MM.1S (cell line): ENCODE results near the gene JUN.

Experiments used
- DNase-seq: peaks from one replicate; pipeline ENCODE4 v3.0.0-alpha.2; 2015
- H2AFZ ChIP-seq: fragments of 300-600 bp; sonication (generic); 2 replicates; pipeline ENCODE4 v1.6.0; 2016; ENCODE audit warnings: antibody characterized with exemption, low read length
- H3F3A ChIP-seq: fragments of 300-600 bp; sonication (generic); 2 replicates; pipeline ENCODE4 v1.6.1; 2016; ENCODE audit warnings: mild to moderate bottlenecking, antibody characterized with exemption, low read length, moderate library complexity, mixed read lengths; ENCODE audit not compliant: insufficient read depth
- H3K27ac ChIP-seq: fragments of 300-600 bp; sonication (generic); 2 replicates; pipeline ENCODE4 v1.5.1; 2016; ENCODE audit warnings: mild to moderate bottlenecking, low read length
- H3K27me3 ChIP-seq: fragments of 300-600 bp; sonication (generic); replicated peaks from 2 replicates; pipeline ENCODE4 v1.6.0; 2016; ENCODE audit warnings: low read length; ENCODE audit not compliant: insufficient read depth
- H3K36me3 ChIP-seq: fragments of 300-600 bp; sonication (generic); replicated peaks from 2 replicates; pipeline ENCODE4 v1.6.1; 2016; ENCODE audit warnings: mild to moderate bottlenecking, low read length, mixed read lengths; ENCODE audit not compliant: insufficient read depth
- H3K4me1 ChIP-seq: fragments of 300-600 bp; sonication (generic); 2 replicates; pipeline ENCODE4 v1.6.1; 2016; ENCODE audit warnings: low read length, mixed read lengths
- H3K4me2 ChIP-seq: fragments of 300-600 bp; sonication (generic); 2 replicates; pipeline ENCODE4 v1.6.0; 2016; ENCODE audit warnings: low read depth, low read length
- H3K4me3 ChIP-seq: fragments of 300-600 bp; sonication (generic); 2 replicates; pipeline ENCODE4 v1.5.1; 2016; ENCODE audit warnings: low read length, mixed read lengths
- H3K79me2 ChIP-seq: fragments of 300-600 bp; sonication (generic); 2 replicates; pipeline ENCODE4 v1.6.1; 2016; ENCODE audit warnings: mixed run types, low read length, mixed read lengths
- H3K9ac ChIP-seq: fragments of 300-600 bp; sonication (generic); 2 replicates; pipeline ENCODE4 v1.6.1; 2016; ENCODE audit warnings: low read length, mixed read lengths
- H3K9me2 ChIP-seq: fragments of 300-600 bp; sonication (generic); replicated peaks from 2 replicates; pipeline ENCODE4 v1.6.1; 2016; ENCODE audit warnings: mild to moderate bottlenecking, low read length, mixed read lengths; ENCODE audit not compliant: insufficient read depth
- H3K9me3 ChIP-seq: fragments of 300-600 bp; sonication (generic); replicated peaks from 2 replicates; pipeline ENCODE4 v1.6.1; 2016; ENCODE audit warnings: mild to moderate bottlenecking, low read length, mixed read lengths; ENCODE audit not compliant: insufficient read depth
- H4K20me1 ChIP-seq: fragments of 300-600 bp; sonication (generic); 2 replicates; pipeline ENCODE4 v1.6.1; 2016; ENCODE audit warnings: mild to moderate bottlenecking, low read length, moderate library complexity, mixed read lengths; ENCODE audit not compliant: insufficient read depth
- CTCF ChIP-seq: fragments of 300-600 bp; sonication (generic); IDR thresholded peaks from 2 replicates; pipeline ENCODE4 v1.5.1; 2016; ENCODE audit warnings: antibody characterized with exemption, low read length, mixed read lengths
- EZH2 ChIP-seq: fragments of 300-600 bp; sonication (generic); optimal IDR thresholded peaks from 2 replicates; pipeline ENCODE3; 2017; ENCODE audit warnings: low read depth, mild to moderate bottlenecking, antibody characterized with exemption, low read length, mixed read lengths
- EZH2phosphoT487 ChIP-seq: fragments of 300-600 bp; sonication (generic); IDR thresholded peaks from 2 replicates; pipeline ENCODE4 v1.6.1; 2018; ENCODE audit warnings: antibody characterized with exemption, low read length

The JUN gene

DNA sequence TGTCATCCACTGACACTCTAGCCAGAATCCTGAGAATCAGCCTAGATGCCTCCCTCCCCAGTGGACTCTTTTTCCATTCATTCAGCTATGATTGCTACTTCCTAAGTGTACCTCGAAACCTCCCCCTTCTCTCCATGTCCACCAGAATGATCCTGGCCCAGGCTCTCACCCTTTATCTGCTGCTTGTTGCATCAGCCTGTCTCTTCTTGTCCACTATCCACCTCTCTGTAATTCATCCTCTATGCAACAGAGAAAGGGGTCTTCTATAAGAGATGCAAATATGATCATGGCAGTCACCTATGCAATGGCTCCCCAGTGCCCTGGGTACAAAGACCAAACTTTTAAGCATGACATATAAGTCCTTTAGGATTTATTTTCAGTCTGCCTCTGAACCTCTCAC is 37.7 kb downstream of the JUN start:
- no peaks in the 10 kb centered on the region for H3K36me3 ChIP-seq
- no peak for DNase-seq
- H3K9me3 ChIP-seq, result no peaks in the 10 kb centered on the region
- no peak overlapping the region for H3K4me2 ChIP-seq
- H3K79me2 ChIP-seq, result no peaks in the 10 kb centered on the region
- no peaks in the 10 kb centered on the region for H3K4me1 ChIP-seq
- no peaks in the 10 kb centered on the region for H3F3A ChIP-seq
- TF ChIP-seq CTCF (no peak), EZH2phosphoT487 (no peak)
- no peak overlapping the region for H3K4me3 ChIP-seq
- no peak overlapping the region for H3K27ac ChIP-seq
- no peak overlapping the region for H2AFZ ChIP-seq
- no peak overlapping the region for H3K9ac ChIP-seq
- H3K27me3 ChIP-seq, result no peaks in the 10 kb centered on the region
- no peaks in the 10 kb centered on the region for H3K9me2 ChIP-seq
- H4K20me1 ChIP-seq, result no peaks in the 10 kb centered on the region

DNA sequence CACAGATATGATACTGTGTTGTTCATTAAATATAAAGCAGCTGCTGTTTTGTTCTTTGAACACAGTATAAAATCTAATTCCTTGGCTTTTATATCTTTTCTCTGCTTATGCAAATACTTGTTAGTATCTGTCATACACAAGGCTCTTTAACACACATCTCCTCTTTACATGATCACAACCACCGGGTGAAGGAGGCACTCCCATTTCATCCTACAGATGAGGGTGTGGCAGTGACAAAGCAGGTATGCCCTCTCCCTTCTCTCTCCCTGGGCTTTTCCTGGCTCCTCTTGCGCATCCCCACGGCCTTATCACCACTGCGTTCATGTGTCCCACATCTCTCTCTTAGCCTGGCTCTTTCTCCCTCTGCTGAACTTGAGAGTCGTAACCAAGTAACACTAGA is 38.2 kb downstream of the JUN start:
- H3K9ac ChIP-seq, result no peak overlapping the region
- no peak for DNase-seq
- no peaks in the 10 kb centered on the region for H3F3A ChIP-seq
- H4K20me1 ChIP-seq, result no peaks in the 10 kb centered on the region
- H3K4me2 ChIP-seq, result no peak overlapping the region
- no peaks in the 10 kb centered on the region for H3K27me3 ChIP-seq
- H3K27ac ChIP-seq, result no peak overlapping the region
- H3K36me3 ChIP-seq, result no peaks in the 10 kb centered on the region
- H3K9me3 ChIP-seq, result no peaks in the 10 kb centered on the region
- no peaks in the 10 kb centered on the region for H3K79me2 ChIP-seq
- no peaks in the 10 kb centered on the region for H3K4me1 ChIP-seq
- no peaks in the 10 kb centered on the region for H3K9me2 ChIP-seq
- H2AFZ ChIP-seq, result no peak overlapping the region
- TF ChIP-seq EZH2phosphoT487 (no peak), CTCF (no peak), EZH2 (no peak)
- no peak overlapping the region for H3K4me3 ChIP-seq

DNA sequence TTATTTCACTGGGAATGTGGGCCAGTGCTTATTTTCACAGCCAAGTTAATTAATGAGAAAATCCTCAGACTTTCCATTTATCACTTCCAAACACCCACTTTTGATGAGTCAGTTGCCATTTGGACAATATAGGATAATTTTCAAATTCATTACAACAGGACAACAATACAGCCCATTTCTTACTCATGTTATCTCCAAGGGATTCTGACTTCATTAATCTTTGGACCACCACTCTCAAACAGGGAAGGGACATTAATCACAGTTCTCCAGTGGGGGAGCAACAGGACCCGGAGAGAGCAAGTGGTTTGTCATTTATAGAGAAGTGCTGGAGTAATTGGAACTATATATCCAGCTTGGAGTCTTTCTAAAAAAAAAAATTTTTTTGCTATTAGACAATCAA is 38.7 kb downstream of the JUN start:
- H3K9ac ChIP-seq, result no peak overlapping the region
- H3K4me1 ChIP-seq, result no peaks in the 10 kb centered on the region
- no peaks in the 10 kb centered on the region for H3K9me2 ChIP-seq
- no peaks in the 10 kb centered on the region for H3K9me3 ChIP-seq
- TF ChIP-seq EZH2, result no peak
- TF ChIP-seq CTCF, result no peak
- TF ChIP-seq EZH2phosphoT487, result no peak
- no peaks in the 10 kb centered on the region for H4K20me1 ChIP-seq
- no peak overlapping the region for H3K27ac ChIP-seq
- no peaks in the 10 kb centered on the region for H3K36me3 ChIP-seq
- no peak overlapping the region for H3K4me3 ChIP-seq
- no peaks in the 10 kb centered on the region for H3K79me2 ChIP-seq
- DNase-seq, result no peak
- H2AFZ ChIP-seq, result no peak overlapping the region
- H3K4me2 ChIP-seq, result no peak overlapping the region
- H3F3A ChIP-seq, result no peaks in the 10 kb centered on the region
- no peaks in the 10 kb centered on the region for H3K27me3 ChIP-seq
